ENCODE measurements around the gene NT5C2. TPM values are rescaled to one million over a fixed set of nuclear protein-coding genes. Genes with fewer than 3 reads are reported as not detected.

The NT5C2 gene
- total RNA-seq, 1 donor from 2014 or later: 86.4 TPM

Other genes starting within 250 kb of the NT5C2 start
- gene RPEL1, start 52.6 kb upstream of the NT5C2 start, total RNA-seq: not detected
- gene INA, start 83.9 kb upstream of the NT5C2 start, total RNA-seq: 138 TPM
- 11.0 TPM for gene PCGF6, start 157.9 kb upstream of the NT5C2 start, total RNA-seq
- gene TAF5, start 174.7 kb upstream of the NT5C2 start, total RNA-seq: 14.3 TPM
- 181 TPM for gene ATP5MK, start 203.2 kb upstream of the NT5C2 start, total RNA-seq
- 23.6 TPM for gene PDCD11, start 203.4 kb upstream of the NT5C2 start, total RNA-seq